ENCODE measurements around the gene ADGRF4. TPM values are rescaled to one million over a fixed set of nuclear protein-coding genes. Genes with fewer than 3 reads are reported as not detected.
A peak's percentile ranks its signal among the peaks of the same experiment; 100 is the strongest.

The ADGRF4 gene
- polyA plus RNA-seq, 1 donor (not counting 4 experiments of a cell fraction or from before 2014, with no cell fraction given): 30.2 TPM

GRCh38 chr6:47690214-47690613 lies 8.2 kb upstream of the ADGRF4 start:
- H4K20me1 ChIP-seq (ENCODE audit: control insufficient read depth, extremely low read depth, insufficient read depth, low read length): no peaks in the 10 kb centered on the region
- no peak overlapping the region for H3K27ac ChIP-seq (ENCODE audit: control insufficient read depth, insufficient read depth, low read length)
- H2AFZ ChIP-seq (ENCODE audit: control insufficient read depth, low read length): no peak overlapping the region
- peak in 2 of 3 experiments; percentile 13 to 60 for TF ChIP-seq CTCF (optimal IDR thresholded peaks at IDR 0.05 in 1 of 3, IDR thresholded peaks at IDR 0.05 in 1 of 3, conservative IDR thresholded peaks at IDR 0.05 in 1 of 3; ENCODE audit: extremely low read depth in 1 of 3, insufficient read depth in 2 of 3, low read length in 3 of 3)
- no peak for TF ChIP-seq EZH2 (IDR thresholded peaks at IDR 0.05; ENCODE audit: low read length)
- H3K4me3 ChIP-seq (ENCODE audit: control insufficient read depth in 2 of 3, extremely low read depth in 1 of 3, insufficient read depth in 2 of 3, low read depth in 1 of 3, low read length in 3 of 3): no peak overlapping the region
- no peaks in the 10 kb centered on the region for H3K79me2 ChIP-seq (ENCODE audit: control insufficient read depth, insufficient read depth, low read length)
- FAIRE-seq: peak; percentile 23
- H3K4me2 ChIP-seq (ENCODE audit: control insufficient read depth, extremely low read depth, insufficient read depth, low read depth, low read length): no peak overlapping the region
- no peak for DNase-seq (ENCODE audit: low read depth, low spot score)
- dilution Hi-C loops (cut with MboI; ENCODE audit: extremely low pct_ligation_motif_present, low sequenced_read_pairs): no loop called here
- H3K27me3 ChIP-seq (ENCODE audit: control insufficient read depth, extremely low read depth, insufficient read depth, low read length): no peaks in the 10 kb centered on the region
- H3K9me1 ChIP-seq (ENCODE audit: control insufficient read depth, extremely low read depth, insufficient read depth, low read length): no peaks in the 10 kb centered on the region
- H3K36me3 ChIP-seq (ENCODE audit: control insufficient read depth in 2 of 2, extremely low read depth in 1 of 2, insufficient read depth in 2 of 2, low read length in 2 of 2): no peaks in the 10 kb centered on the region
- no peak overlapping the region for H3K9ac ChIP-seq (ENCODE audit: control insufficient read depth, extremely low read depth, insufficient read depth, low read length)
- H3K9me3 ChIP-seq (ENCODE audit: control insufficient read depth, low read depth, low read length): no peaks in the 10 kb centered on the region
- no peaks in the 10 kb centered on the region for H3K4me1 ChIP-seq (ENCODE audit: control insufficient read depth, extremely low read depth, insufficient read depth, low read length)

GRCh38 chr6:47690791-47691190 lies 7.6 kb upstream of the ADGRF4 start:
- Histone ChIP-seq H3K9ac (ENCODE audit: control insufficient read depth, extremely low read depth, insufficient read depth, low read length) (no peak overlapping the region), H3K4me2 (ENCODE audit: control insufficient read depth, extremely low read depth, insufficient read depth, low read depth, low read length) (no peak overlapping the region), H2AFZ (ENCODE audit: control insufficient read depth, low read length) (no peak overlapping the region), H3K27ac (ENCODE audit: control insufficient read depth, insufficient read depth, low read length) (no peak overlapping the region), H3K9me3 (ENCODE audit: control insufficient read depth, low read depth, low read length) (no peaks in the 10 kb centered on the region), H3K4me1 (ENCODE audit: control insufficient read depth, extremely low read depth, insufficient read depth, low read length) (no peaks in the 10 kb centered on the region), H3K79me2 (ENCODE audit: control insufficient read depth, insufficient read depth, low read length) (no peaks in the 10 kb centered on the region), H4K20me1 (ENCODE audit: control insufficient read depth, extremely low read depth, insufficient read depth, low read length) (no peaks in the 10 kb centered on the region), H3K36me3 (ENCODE audit: control insufficient read depth in 2 of 2, extremely low read depth in 1 of 2, insufficient read depth in 2 of 2, low read length in 2 of 2) (no peaks in the 10 kb centered on the region), H3K4me3 (ENCODE audit: control insufficient read depth in 2 of 3, extremely low read depth in 1 of 3, insufficient read depth in 2 of 3, low read depth in 1 of 3, low read length in 3 of 3) (no peak overlapping the region), H3K27me3 (ENCODE audit: control insufficient read depth, extremely low read depth, insufficient read depth, low read length) (no peaks in the 10 kb centered on the region), H3K9me1 (ENCODE audit: control insufficient read depth, extremely low read depth, insufficient read depth, low read length) (no peaks in the 10 kb centered on the region)
- DNase-seq (ENCODE audit: low read depth, low spot score): no peak
- TF ChIP-seq CTCF (optimal IDR thresholded peaks at IDR 0.05 in 1 of 3, IDR thresholded peaks at IDR 0.05 in 1 of 3, conservative IDR thresholded peaks at IDR 0.05 in 1 of 3; ENCODE audit: extremely low read depth in 1 of 3, insufficient read depth in 2 of 3, low read length in 3 of 3) (no peak), EZH2 (IDR thresholded peaks at IDR 0.05; ENCODE audit: low read length) (no peak)
- dilution Hi-C loops (cut with MboI; ENCODE audit: extremely low pct_ligation_motif_present, low sequenced_read_pairs): no loop called here
- FAIRE-seq: no peak
